Glutamatergic neuron (in vitro differentiated cells): ENCODE data around the gene ROBO1. TPM values are rescaled to one million over a fixed set of nuclear protein-coding genes. Genes with fewer than 3 reads are reported as not detected.

Experiments used
- DNase-seq: peaks from one replicate; pipeline ENCODE4 v3.0.0; 2022
- H3K27ac Mint-ChIP-seq: one replicate; pipeline ENCODE4 v1.8.0; 2020; ENCODE audit warnings: mild to moderate bottlenecking, mixed read lengths, inconsistent platforms; ENCODE audit not compliant: unreplicated experiment
- H3K27me3 Mint-ChIP-seq: one replicate; pipeline ENCODE4 v1.8.0; 2020; ENCODE audit warnings: mild to moderate bottlenecking, moderate library complexity, mixed read lengths, inconsistent platforms; ENCODE audit not compliant: unreplicated experiment
- H3K36me3 Mint-ChIP-seq: one replicate; pipeline ENCODE4 v1.8.0; 2020; ENCODE audit warnings: mild to moderate bottlenecking, mixed read lengths, inconsistent platforms; ENCODE audit not compliant: unreplicated experiment
- H3K4me1 Mint-ChIP-seq: one replicate; pipeline ENCODE4 v1.8.0; 2020; ENCODE audit warnings: mild to moderate bottlenecking, low read depth, mixed read lengths, inconsistent platforms; ENCODE audit not compliant: unreplicated experiment
- H3K4me3 Mint-ChIP-seq: one replicate; pipeline ENCODE4 v1.8.0; 2020; ENCODE audit warnings: mild to moderate bottlenecking, mixed read lengths, inconsistent platforms; ENCODE audit not compliant: unreplicated experiment
- H3K9me3 Mint-ChIP-seq: one replicate; pipeline ENCODE4 v1.8.0; 2020; ENCODE audit warnings: mild to moderate bottlenecking, moderate library complexity, mixed read lengths, inconsistent platforms; ENCODE audit not compliant: unreplicated experiment
- CTCF ChIP-seq: fragments of 200-600 bp; sonication (generic); IDR thresholded peaks from one replicate; pipeline ENCODE4 v1.5.0; 2021; ENCODE audit not compliant: partially characterized antibody, unreplicated experiment
- total RNA-seq: library from RNA; stranded (reverse); fragmentation: NEBNext Ultra II Directional; extraction: Animal tissue kit (Norgen Biotek cat#: 25700); gene quantifications from one replicate; pipeline ENCODE4 v1.2.1, GENCODE V29; 2021; ENCODE audit not compliant: unreplicated experiment

The ROBO1 gene
- total RNA-seq, 1 donor from 2014 or later = 505 TPM

- no peak for DNase-seq
- Mint-ChIP-seq H3K9me3 (peaks cover 5% of the 10 kb centered on the region), H3K27ac (no peak overlapping the region), H3K4me3 (no peak overlapping the region), H3K4me1 (peaks cover 22% of the 10 kb centered on the region), H3K36me3 (no peaks in the 10 kb centered on the region), H3K27me3 (no peaks in the 10 kb centered on the region)
- TF ChIP-seq CTCF = no peak
These were observed 945.1 kb downstream of the ROBO1 start for GRCh38 chr3:78822726-78823125.

- Mint-ChIP-seq H3K9me3 (peaks cover 8% of the 10 kb centered on the region), H3K4me1 (peaks cover 16% of the 10 kb centered on the region), H3K27ac (no peak overlapping the region), H3K36me3 (no peaks in the 10 kb centered on the region), H3K27me3 (no peaks in the 10 kb centered on the region), H3K4me3 (no peak overlapping the region)
- TF ChIP-seq CTCF = no peak
- DNase-seq = no peak
These were observed 947.3 kb downstream of the ROBO1 start for GRCh38 chr3:78820542-78820941.

GRCh38 chr3:78818161-78818985, 949.4 kb downstream of the ROBO1 start:
- H3K27ac Mint-ChIP-seq = no peak overlapping the region
- no peak for DNase-seq
- H3K27me3 Mint-ChIP-seq = no peaks in the 10 kb centered on the region
- no peaks in the 10 kb centered on the region for H3K36me3 Mint-ChIP-seq
- no peak overlapping the region for H3K4me3 Mint-ChIP-seq
- peaks cover 11% of the 10 kb centered on the region for H3K4me1 Mint-ChIP-seq
- no peak for TF ChIP-seq CTCF
- H3K9me3 Mint-ChIP-seq = peaks cover 5% of the 10 kb centered on the region

- no peak overlapping the region for H3K27ac Mint-ChIP-seq
- peaks cover 14% of the 10 kb centered on the region for H3K4me1 Mint-ChIP-seq
- no peak for DNase-seq
- TF ChIP-seq CTCF = no peak
- H3K36me3 Mint-ChIP-seq = no peaks in the 10 kb centered on the region
- H3K27me3 Mint-ChIP-seq = no peaks in the 10 kb centered on the region
- peaks cover 7% of the 10 kb centered on the region for H3K9me3 Mint-ChIP-seq
- H3K4me3 Mint-ChIP-seq = no peak overlapping the region
These were observed 952.8 kb downstream of the ROBO1 start for GRCh38 chr3:78814893-78815562.

- Mint-ChIP-seq H3K4me3 (no peak overlapping the region), H3K27me3 (no peaks in the 10 kb centered on the region), H3K9me3 (peaks cover 7% of the 10 kb centered on the region), H3K36me3 (no peaks in the 10 kb centered on the region), H3K27ac (peak overlapping the region; percentile 29), H3K4me1 (peaks cover 19% of the 10 kb centered on the region)
- TF ChIP-seq CTCF = no peak
- DNase-seq = no peak
These were observed 955.6 kb downstream of the ROBO1 start for GRCh38 chr3:78812166-78812565.
